Dedifferentiated amniotic fluid mesenchymal stem cell (primary cell): ENCODE results near the gene UBE2Z.

Experiments
- DNase-seq: peaks from one replicate; pipeline ENCODE4 v3.0.0-alpha.2; 2016; ENCODE audit errors: extremely low spot score

Gene UBE2Z

GRCh38 chr17:48904428-48904827 lies 3.8 kb upstream of the UBE2Z start:
- no peak for DNase-seq

- DNase-seq: no peak
Observed at GRCh38 chr17:48905987-48906515, 2.2 kb upstream of the UBE2Z start.

- peak; percentile 54 for DNase-seq
Observed at GRCh38 chr17:48907713-48908046, 527 bp upstream of the UBE2Z start.

- peak; percentile 70 for DNase-seq
Observed at GRCh38 chr17:48908853-48909394, 717 bp downstream of the UBE2Z start.

- no peak for DNase-seq
Observed at GRCh38 chr17:48909783-48910182, 1.6 kb downstream of the UBE2Z start.

- no peak for DNase-seq
Observed at GRCh38 chr17:48910370-48910769, 2.2 kb downstream of the UBE2Z start.

- DNase-seq: no peak
Observed at GRCh38 chr17:48912476-48912875, 4.3 kb downstream of the UBE2Z start.

GRCh38 chr17:48915459-48916282 lies 7.5 kb downstream of the UBE2Z start:
- peak; percentile 91 for DNase-seq

- DNase-seq: no peak
Observed at GRCh38 chr17:48925251-48925990, 17.2 kb downstream of the UBE2Z start.

GRCh38 chr17:48925991-48926342 lies 17.8 kb downstream of the UBE2Z start:
- DNase-seq: no peak

GRCh38 chr17:48927978-48928745 lies 20.0 kb downstream of the UBE2Z start:
- no peak for DNase-seq

- no peak for DNase-seq
Observed at GRCh38 chr17:48928876-48929811, 20.9 kb downstream of the UBE2Z start.

- no peak for DNase-seq
Observed at GRCh38 chr17:48929812-48930165, 21.6 kb downstream of the UBE2Z start.

- DNase-seq: no peak
Observed at GRCh38 chr17:48930435-48930873, 22.2 kb downstream of the UBE2Z start.

GRCh38 chr17:48933035-48933434 lies 24.8 kb downstream of the UBE2Z start:
- DNase-seq: no peak

- DNase-seq: peak; percentile 88
Observed at GRCh38 chr17:48944515-48945260, 36.5 kb downstream of the UBE2Z start, which contains the start of gene SNF8. SNF8 (minus strand) TSS chr17:48944842; CDS start chr17:48944734, 108 bp downstream.

- peak; percentile 3 for DNase-seq
Observed at GRCh38 chr17:48945261-48945651, 37.0 kb downstream of the UBE2Z start.

- no peak for DNase-seq
Observed at GRCh38 chr17:48951572-48951971, 43.4 kb downstream of the UBE2Z start.

- DNase-seq: no peak
Observed at GRCh38 chr17:48952904-48953303, 44.7 kb downstream of the UBE2Z start.

- DNase-seq: no peak
Observed at GRCh38 chr17:48954300-48954755, 46.1 kb downstream of the UBE2Z start.
